Prostate gland (tissue), 2 donors: Measurements from ENCODE around the gene BBC3. TPM values are rescaled to one million over a fixed set of nuclear protein-coding genes. Genes with fewer than 3 reads are reported as not detected.

Source experiments
- DNase-seq: peaks from one replicate; pipeline ENCODE4 v3.0.0-alpha.2; 2019; ENCODE audit warnings: low spot score
- H3K27ac ChIP-seq, 2 donors: fragments of 200-600 bp; sonication (generic); 2 replicates each; pipeline ENCODE4 v1.5.1; 2017 to 2019
- H3K27me3 ChIP-seq: fragments of 200-600 bp; sonication (generic); replicated peaks from 2 replicates; pipeline ENCODE4 v1.5.1; 2019; ENCODE audit not compliant: insufficient read depth
- H3K36me3 ChIP-seq, 2 donors: fragments of 200-600 bp; sonication (generic); 1 replicate in 1 of 2; 2 replicates in 1 of 2; pipeline versions ENCODE4 v1.5.1 to v1.8.1; 2017 to 2019
- H3K4me1 ChIP-seq: fragments of 200-600 bp; sonication (generic); replicated peaks from 2 replicates; pipeline ENCODE4 v1.5.1; 2019
- H3K4me3 ChIP-seq, 2 donors: fragments of 200-600 bp; sonication (generic); 2 replicates each; pipeline ENCODE4 v1.5.1; 2017 to 2019
- H3K9me3 ChIP-seq: fragments of 200-600 bp; sonication (generic); 2 replicates; pipeline ENCODE4 v1.5.1; 2017
- CTCF ChIP-seq, 4 experiments: fragments of 200-600 bp in 2 of 4; fragments of 450-650 bp in 2 of 4; sonication (generic) in 2 of 4; IDR thresholded peaks; 1 replicate in 3 of 4; 2 replicates in 1 of 4; pipeline ENCODE4 v1.5.1; 2016 to 2019; ENCODE audit warnings: antibody characterized with exemption in 4 of 4, mild to moderate bottlenecking in 2 of 4, moderate library complexity in 2 of 4
- POLR2A ChIP-seq: fragments of 450-650 bp; IDR thresholded peaks from one replicate; pipeline ENCODE4 v1.6.1; 2016; ENCODE audit warnings: antibody characterized with exemption, mild to moderate bottlenecking
- POLR2AphosphoS5 ChIP-seq: sonication (generic); formaldehyde crosslinking; IDR thresholded peaks from one replicate; pipeline ENCODE4 v1.6.1; 2017; ENCODE audit warnings: antibody characterized with exemption
- WGBS: methylation state at CpG from one replicate; pipeline ENCODE4 v1.1.5; 2018; 5-methylcytosine and 5-hydroxymethylcytosine counted together
- intact Hi-C: fragments of 100-400 bp; cut with DNase I; formaldehyde crosslinking; loops from one replicate; pipeline ENCODE4 v1.14.2; 2022
- total RNA-seq, 2 donors: library from RNA; depleted of rRNA; stranded (reverse); fragments of >200 nt; gene quantifications; one replicate each; pipeline ENCODE4 v1.1.0, GENCODE V29; 2016

Gene BBC3
- total RNA-seq, 2 donors from 2014 or later: 11.1 to 12.8 TPM

DNA sequence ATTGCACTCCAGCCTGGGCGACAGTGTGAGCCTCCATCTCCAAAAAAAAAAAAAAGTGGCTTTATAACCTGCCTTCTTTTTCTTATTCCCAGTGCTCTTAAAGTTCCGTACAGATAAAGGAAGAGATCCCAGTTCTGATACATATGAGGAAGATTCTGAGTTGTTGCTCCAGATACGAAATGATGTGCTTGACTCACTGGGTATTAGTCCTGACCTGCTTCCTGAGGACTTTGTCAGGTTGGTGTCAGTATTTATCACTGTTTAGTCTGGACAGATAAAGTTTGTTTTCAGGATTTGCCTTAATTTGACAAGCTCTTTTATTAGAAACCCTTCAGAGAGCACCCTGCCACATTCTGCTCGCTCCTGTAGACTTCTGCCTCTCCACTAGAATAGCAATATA is 33.9 kb downstream of the BBC3 start:
- 76% methylated on average over 4 of the region's 4 CpGs for WGBS
- H3K36me3 ChIP-seq: no peaks in the 10 kb centered on the region
- no peak for TF ChIP-seq CTCF (IDR thresholded peaks at IDR 0.05)
- H3K27me3 ChIP-seq: no peaks in the 10 kb centered on the region
- H3K9me3 ChIP-seq: no peaks in the 10 kb centered on the region
- H3K4me3 ChIP-seq: no peak overlapping the region
- no peak for DNase-seq
- no peaks in the 10 kb centered on the region for H3K4me1 ChIP-seq
- intact Hi-C loops: no loop called here
- H3K27ac ChIP-seq: no peak overlapping the region

GRCh38 chr19:47195434-47195833 is 35.6 kb downstream of the BBC3 start:
- Histone ChIP-seq H3K36me3 (no peaks in the 10 kb centered on the region), H3K27me3 (no peaks in the 10 kb centered on the region), H3K9me3 (no peaks in the 10 kb centered on the region), H3K4me3 (no peak overlapping the region), H3K4me1 (peaks cover 1% of the 10 kb centered on the region), H3K27ac (no peak overlapping the region)
- intact Hi-C loops: no loop called here
- WGBS: 86% methylated on average over 1 of the region's 1 CpG
- DNase-seq: no peak
- no peak for TF ChIP-seq POLR2AphosphoS5
- TF ChIP-seq POLR2A: no peak
- no peak for TF ChIP-seq CTCF (IDR thresholded peaks at IDR 0.05)

DNA sequence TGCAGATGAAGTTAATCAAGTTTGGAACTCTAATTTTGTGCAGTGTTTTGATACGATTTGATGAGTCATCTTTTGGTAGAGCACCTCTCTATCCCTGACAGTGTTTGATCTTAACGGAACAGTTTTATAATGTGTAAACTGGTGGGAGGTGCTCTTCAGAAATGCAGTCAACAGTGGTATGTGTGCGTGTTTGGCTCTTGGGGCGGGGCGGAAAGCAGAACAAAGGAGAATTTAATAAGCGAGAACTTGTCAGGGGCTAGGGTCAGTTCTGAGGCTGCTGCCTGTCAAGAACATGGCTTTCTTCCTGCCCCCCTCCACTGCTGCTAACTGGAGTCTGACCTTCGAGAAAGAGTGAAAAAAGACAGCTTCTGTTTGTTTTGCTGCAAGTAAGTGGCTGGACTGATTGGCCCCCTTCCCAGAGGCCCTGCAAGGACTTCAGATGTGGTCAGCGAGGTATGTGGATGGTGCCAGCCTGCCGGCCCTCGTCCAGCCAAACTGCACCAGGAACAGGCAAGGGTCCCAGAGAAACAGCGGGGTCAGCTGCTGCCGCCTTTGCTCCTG is 40.8 kb downstream of the BBC3 start:
- Histone ChIP-seq H3K27me3 (no peaks in the 10 kb centered on the region), H3K27ac (peak overlapping the region; percentile 48 to 67), H3K9me3 (no peaks in the 10 kb centered on the region), H3K36me3 (no peaks in the 10 kb centered on the region), H3K4me1 (peaks cover 3% of the 10 kb centered on the region), H3K4me3 (no peak overlapping the region)
- WGBS: 9% methylated on average over 12 of the region's 12 CpGs
- no peak for TF ChIP-seq POLR2A
- no peak for TF ChIP-seq CTCF (IDR thresholded peaks at IDR 0.05)
- no peak for TF ChIP-seq POLR2AphosphoS5
- DNase-seq: peak; percentile 38
- intact Hi-C loops: no loop called here

DNA sequence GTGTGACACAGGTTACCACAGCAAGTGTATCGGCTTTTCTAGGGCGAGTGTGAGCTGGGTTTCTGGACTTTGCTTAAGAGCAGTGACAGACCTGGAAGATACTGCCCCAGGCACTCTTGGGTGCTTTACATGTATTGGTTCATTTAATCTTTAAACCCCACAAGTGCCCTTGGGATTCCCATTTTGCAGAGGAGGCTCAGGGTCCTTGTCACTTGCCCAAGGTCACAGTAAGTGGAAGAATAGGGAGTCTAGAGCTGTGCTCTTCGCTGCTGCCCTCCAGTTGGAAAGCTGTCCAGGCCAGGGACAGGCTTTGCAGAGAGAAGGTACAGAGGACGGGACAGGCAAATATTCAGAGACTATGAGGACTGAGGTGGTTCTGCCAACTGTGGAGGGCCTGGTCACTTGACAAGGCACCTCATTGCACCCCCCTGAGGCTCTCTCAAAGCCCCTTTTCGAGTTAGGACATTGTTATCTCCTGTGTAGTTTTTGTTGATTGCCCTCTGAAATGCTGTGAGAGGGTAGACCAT is 42.4 kb downstream of the BBC3 start:
- Histone ChIP-seq H3K27me3 (no peaks in the 10 kb centered on the region), H3K36me3 (no peaks in the 10 kb centered on the region), H3K4me3 (no peak overlapping the region), H3K9me3 (no peaks in the 10 kb centered on the region), H3K27ac (no peak overlapping the region), H3K4me1 (peaks cover 3% of the 10 kb centered on the region)
- DNase-seq: no peak
- intact Hi-C loops: no loop called here
- WGBS: 88% methylated on average over 5 of the region's 5 CpGs
- no peak for TF ChIP-seq CTCF (IDR thresholded peaks at IDR 0.05)
- TF ChIP-seq POLR2A: no peak
- no peak for TF ChIP-seq POLR2AphosphoS5

DNA sequence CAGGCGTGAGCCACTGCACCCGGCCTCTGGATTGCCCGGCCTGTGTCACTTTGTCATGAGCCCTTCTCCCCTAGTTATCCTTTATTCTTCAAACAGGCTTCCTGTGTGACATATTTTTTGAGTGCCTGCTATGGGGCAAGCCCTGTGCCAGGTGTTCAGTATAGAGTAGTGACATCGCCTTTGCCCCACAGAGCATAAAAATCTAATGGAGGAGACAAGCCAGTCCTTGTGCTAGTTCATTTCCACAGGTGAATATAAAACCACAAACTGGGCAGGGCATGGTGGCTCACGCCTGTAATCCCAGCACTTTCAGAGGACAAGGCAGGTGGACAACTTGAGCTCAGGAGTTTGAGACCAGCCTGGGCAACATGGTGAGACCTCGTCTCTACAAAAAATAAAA is 43.2 kb downstream of the BBC3 start:
- no peak overlapping the region for H3K27ac ChIP-seq
- intact Hi-C loops: no loop called here
- no peaks in the 10 kb centered on the region for H3K27me3 ChIP-seq
- no peaks in the 10 kb centered on the region for H3K9me3 ChIP-seq
- H3K36me3 ChIP-seq: no peaks in the 10 kb centered on the region
- no peak for TF ChIP-seq POLR2AphosphoS5
- H3K4me1 ChIP-seq: peaks cover 3% of the 10 kb centered on the region
- WGBS: 87% methylated on average over 6 of the region's 6 CpGs
- DNase-seq: no peak
- H3K4me3 ChIP-seq: no peak overlapping the region
